Keratinocyte (primary cell): ENCODE results near the gene MKS1.

Experiments
- EZH2 ChIP-seq: IDR thresholded peaks from one replicate; pipeline ENCODE4 v1.6.1; 2012; ENCODE audit warnings: inconsistent platforms, mild to moderate bottlenecking, low read length, moderate library complexity
- TF ChIP-seq, protein P1 (sequence below), 3 experiments: IDR thresholded peaks in 1 of 3; conservative IDR thresholded peaks in 1 of 3; optimal IDR thresholded peaks in 1 of 3; 2 replicates in 2 of 3; 3 replicates in 1 of 3; pipeline versions ENCODE3 to v1.5.1; 2011; ENCODE audit warnings: low read length in 3 of 3, mild to moderate bottlenecking in 3 of 3, moderate library complexity in 2 of 3, control low read depth in 1 of 3, inconsistent platforms in 1 of 3; ENCODE audit not compliant: insufficient read depth in 2 of 3; ENCODE audit errors: extremely low read depth in 1 of 3

- TF ChIP-seq, protein P1, sequence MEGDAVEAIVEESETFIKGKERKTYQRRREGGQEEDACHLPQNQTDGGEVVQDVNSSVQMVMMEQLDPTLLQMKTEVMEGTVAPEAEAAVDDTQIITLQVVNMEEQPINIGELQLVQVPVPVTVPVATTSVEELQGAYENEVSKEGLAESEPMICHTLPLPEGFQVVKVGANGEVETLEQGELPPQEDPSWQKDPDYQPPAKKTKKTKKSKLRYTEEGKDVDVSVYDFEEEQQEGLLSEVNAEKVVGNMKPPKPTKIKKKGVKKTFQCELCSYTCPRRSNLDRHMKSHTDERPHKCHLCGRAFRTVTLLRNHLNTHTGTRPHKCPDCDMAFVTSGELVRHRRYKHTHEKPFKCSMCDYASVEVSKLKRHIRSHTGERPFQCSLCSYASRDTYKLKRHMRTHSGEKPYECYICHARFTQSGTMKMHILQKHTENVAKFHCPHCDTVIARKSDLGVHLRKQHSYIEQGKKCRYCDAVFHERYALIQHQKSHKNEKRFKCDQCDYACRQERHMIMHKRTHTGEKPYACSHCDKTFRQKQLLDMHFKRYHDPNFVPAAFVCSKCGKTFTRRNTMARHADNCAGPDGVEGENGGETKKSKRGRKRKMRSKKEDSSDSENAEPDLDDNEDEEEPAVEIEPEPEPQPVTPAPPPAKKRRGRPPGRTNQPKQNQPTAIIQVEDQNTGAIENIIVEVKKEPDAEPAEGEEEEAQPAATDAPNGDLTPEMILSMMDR (optimal IDR thresholded peaks at IDR 0.05 in 1 of 3, IDR thresholded peaks at IDR 0.05 in 1 of 3, conservative IDR thresholded peaks at IDR 0.05 in 1 of 3; ENCODE audit: extremely low read depth in 1 of 3, insufficient read depth in 2 of 3, low read length in 3 of 3): peak; percentile 80 to 99 (median 87)
- peak; percentile 24 for TF ChIP-seq EZH2
Observed at GRCh38 chr17:58249270-58250133, 30.4 kb upstream of the MKS1 start.
